GM12873 (cell line): ENCODE results near the gene SSBP2.

Experiments
- TF ChIP-seq, protein P1 (sequence below): IDR thresholded peaks from 2 replicates; pipeline ENCODE4 v1.5.1; 2012; ENCODE audit warnings: low read depth, mild to moderate bottlenecking, moderate library complexity, low read length, control low read depth; ENCODE audit not compliant: insufficient read depth; ENCODE audit errors: missing control alignments

SSBP2 gene

GRCh38 chr5:81525690-81526089 is 225.2 kb downstream of the SSBP2 start:
- TF ChIP-seq, protein P1, sequence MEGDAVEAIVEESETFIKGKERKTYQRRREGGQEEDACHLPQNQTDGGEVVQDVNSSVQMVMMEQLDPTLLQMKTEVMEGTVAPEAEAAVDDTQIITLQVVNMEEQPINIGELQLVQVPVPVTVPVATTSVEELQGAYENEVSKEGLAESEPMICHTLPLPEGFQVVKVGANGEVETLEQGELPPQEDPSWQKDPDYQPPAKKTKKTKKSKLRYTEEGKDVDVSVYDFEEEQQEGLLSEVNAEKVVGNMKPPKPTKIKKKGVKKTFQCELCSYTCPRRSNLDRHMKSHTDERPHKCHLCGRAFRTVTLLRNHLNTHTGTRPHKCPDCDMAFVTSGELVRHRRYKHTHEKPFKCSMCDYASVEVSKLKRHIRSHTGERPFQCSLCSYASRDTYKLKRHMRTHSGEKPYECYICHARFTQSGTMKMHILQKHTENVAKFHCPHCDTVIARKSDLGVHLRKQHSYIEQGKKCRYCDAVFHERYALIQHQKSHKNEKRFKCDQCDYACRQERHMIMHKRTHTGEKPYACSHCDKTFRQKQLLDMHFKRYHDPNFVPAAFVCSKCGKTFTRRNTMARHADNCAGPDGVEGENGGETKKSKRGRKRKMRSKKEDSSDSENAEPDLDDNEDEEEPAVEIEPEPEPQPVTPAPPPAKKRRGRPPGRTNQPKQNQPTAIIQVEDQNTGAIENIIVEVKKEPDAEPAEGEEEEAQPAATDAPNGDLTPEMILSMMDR, result no peak

DNA sequence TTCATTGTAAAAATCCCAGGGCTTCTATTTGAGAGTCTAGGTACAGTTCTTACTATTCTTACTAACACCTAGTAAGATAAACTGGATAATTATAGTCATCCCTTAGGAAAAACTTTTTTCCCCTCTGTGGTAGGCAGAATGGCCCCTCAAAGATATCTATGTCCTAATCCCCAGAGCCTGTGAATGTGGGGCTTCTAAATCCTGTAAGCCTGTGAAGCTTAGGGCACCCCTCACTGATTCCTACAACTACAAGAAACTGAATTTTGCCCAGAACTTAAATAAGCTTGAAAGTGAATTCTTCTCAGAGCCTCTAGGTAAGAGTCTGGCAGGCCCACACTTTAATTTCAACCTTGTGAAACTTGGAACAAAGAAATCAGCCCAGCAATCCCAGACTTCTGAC is 226.9 kb downstream of the SSBP2 start:
- TF ChIP-seq, protein P1, result no peak

GRCh38 chr5:81522571-81522970 is 228.3 kb downstream of the SSBP2 start:
- TF ChIP-seq, protein P1, result no peak

DNA sequence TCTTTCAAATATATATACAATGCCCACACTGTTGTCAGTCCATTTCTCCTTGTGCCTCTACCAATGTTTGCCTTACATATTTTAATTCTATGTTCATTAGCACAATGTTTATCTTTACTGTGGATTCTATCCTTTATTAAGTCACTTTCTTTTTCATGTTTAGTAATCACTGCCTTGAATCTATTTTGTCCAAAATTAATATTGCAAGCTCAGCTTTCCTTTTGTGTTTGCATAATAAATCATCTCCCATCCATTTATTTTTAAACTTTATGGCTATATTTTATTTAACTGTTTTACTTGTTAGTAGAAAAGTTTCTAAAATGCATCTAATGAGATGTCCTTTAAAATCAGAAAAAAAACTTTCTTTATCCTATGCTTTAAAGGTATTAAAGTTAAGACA is 230.1 kb downstream of the SSBP2 start:
- TF ChIP-seq, protein P1, result no peak

- TF ChIP-seq, protein P1, result no peak
Observed at GRCh38 chr5:81519217-81519905, 231.5 kb downstream of the SSBP2 start.

GRCh38 chr5:81517462-81517861 is 233.4 kb downstream of the SSBP2 start:
- TF ChIP-seq, protein P1, result no peak

- TF ChIP-seq, protein P1, result no peak
Observed at GRCh38 chr5:81516091-81516490, 234.8 kb downstream of the SSBP2 start.
